Right forelimb (tissue), 1 donor: ENCODE results near the gene FGR.

Source experiments
- DNase-seq: peaks from one replicate; pipeline ENCODE4 v3.0.0-alpha.2; 2018

Gene FGR

GRCh38 chr1:27599605-27600497 lies 35.1 kb downstream of the FGR start:
- DNase-seq = no peak

GRCh38 chr1:27598902-27599528 lies 36.0 kb downstream of the FGR start:
- DNase-seq = peak; percentile 73

GRCh38 chr1:27598295-27598687 lies 36.7 kb downstream of the FGR start:
- DNase-seq = peak; percentile 74

- no peak for DNase-seq
Observed at GRCh38 chr1:27597516-27598294, 37.3 kb downstream of the FGR start.

DNA sequence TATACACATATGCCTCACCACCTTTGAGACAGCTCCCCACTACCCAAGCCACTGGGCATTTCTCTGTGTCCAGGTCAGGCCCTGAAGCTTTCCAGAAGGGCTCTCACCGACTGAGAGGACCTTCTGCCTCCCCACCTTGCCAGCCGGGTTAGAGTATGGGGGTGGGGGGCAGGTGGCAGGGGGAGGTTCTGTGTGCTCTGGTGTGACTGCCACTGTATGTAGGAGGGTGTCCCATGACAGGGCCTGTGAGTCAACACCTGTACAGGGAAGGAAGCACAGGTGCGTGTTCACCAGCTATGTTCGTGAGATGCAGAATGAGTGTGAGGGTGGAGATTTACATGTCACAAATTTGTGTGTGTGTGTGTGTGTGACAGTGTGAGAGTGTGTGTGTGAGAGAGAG lies 38.0 kb downstream of the FGR start:
- no peak for DNase-seq

DNA sequence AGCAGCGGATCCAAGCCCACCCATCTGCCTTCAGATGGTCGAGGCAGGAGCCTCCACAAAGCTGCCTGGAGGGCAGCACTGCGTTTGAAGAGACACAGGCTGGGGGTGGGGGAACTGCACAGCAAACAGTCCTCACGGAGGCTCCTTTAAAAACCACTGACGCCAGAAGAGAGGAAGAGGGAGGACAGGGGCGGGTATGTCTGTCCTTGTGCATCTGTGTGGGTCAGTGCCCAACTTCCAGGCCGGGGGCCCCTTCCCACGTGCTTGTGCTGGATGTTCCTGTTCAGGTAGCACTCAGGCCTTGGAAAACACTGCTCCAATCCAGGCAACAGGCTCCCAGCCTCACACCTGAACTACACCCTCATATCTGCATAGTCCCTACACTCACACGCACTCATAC lies 38.7 kb downstream of the FGR start:
- no peak for DNase-seq

GRCh38 chr1:27595597-27595996 lies 39.4 kb downstream of the FGR start:
- DNase-seq = no peak

- DNase-seq = no peak
Observed at GRCh38 chr1:27594564-27595510, 40.1 kb downstream of the FGR start.

DNA sequence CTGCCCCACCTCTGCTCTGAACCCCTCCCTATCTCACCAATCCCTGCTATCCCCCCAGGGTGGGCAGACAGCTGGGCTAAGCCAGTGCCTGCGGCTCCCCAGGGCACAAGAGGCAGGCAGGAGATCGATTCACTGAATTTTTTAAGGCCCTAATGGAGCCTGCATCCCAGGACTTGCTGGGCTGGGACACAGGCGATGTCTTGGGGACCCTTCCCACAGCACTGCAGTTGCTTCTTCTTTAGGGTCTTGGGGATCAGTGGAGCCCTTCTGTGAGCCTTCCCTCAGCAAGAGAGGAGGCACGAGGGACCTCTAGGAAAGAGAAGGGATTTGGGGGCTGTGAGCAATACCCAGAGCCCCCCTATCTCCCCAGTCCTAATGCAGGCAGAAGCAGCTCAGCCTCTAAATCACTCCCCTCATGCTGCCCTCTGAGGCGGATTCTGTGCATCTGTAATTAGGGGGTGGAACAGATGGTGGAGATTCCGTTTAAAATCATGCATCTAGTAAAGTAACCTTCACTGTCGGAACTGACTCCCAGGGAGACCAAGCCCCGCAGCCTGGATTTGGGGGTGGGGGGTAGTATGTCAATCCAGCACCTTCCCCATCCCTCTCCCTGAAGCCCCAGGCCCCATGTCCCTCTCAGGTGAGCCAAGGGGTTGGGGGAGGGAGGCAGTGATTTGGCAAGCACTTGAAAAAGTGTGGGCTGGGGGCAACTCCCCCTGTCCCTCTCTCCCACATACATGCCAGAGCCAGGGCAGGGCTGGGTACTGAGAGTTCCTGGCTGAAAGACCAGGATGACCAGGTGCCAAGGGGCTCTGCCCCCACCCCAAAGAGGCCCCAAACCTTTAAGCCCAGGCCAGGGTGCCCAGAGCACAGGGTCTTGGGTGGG lies 41.1 kb downstream of the FGR start:
- no peak for DNase-seq

DNA sequence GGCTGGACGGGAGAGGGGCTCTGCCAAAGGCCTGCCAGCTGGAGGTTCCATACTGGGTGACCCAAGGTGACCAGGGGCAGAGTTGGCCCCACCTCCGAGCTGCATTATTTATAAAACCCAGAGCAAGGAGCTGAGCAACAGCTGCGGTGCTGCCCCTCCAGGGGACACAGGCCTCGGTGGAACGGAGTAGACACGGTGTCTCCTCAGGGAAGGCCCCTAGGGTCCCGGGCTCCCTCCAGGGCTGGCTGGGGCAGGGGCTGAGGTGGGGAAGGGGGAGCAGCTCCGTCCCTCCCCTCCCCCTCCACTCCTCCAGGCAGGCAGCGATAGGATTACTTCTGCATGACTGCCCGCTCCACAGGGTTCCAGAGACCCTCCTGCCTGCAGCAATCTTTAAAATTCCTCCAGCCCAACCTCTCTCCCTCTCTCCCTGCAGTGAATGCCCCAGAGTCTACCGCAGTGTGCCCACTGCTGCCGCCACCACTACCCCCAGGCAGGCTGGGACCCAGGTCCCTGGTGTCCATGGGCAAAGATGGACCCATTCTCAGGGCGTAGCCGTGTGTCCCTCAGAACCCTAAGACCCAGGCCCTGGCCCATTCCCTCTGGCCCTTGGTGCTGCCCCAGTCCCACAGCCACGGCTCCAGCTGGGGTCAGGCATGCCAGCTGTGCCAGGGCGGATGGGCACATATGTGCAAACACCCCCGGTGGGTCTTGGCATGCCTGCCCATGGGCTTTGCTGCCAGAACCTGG lies 41.9 kb downstream of the FGR start:
- no peak for DNase-seq

GRCh38 chr1:27592232-27592930 lies 42.6 kb downstream of the FGR start:
- DNase-seq = no peak

DNA sequence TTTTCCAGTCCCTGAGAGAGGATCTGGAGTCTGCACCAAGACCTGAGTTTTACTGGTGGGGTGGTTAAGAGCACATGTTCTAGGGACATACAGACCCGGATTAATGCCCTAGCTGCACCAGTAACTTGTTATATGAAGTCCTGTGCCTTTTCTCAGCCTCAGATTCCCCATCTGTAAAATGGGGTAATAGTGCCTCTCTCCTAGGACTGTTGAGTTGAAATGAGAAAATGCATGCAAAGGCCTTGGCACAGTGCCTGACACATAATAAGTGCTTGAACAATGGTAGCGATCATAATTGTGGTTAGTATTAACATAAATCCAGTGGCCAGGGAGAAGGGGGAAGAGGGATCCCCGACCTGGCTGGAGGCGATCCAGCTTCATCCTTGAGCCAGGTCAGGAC lies 43.4 kb downstream of the FGR start:
- DNase-seq = no peak

- no peak for DNase-seq
Observed at GRCh38 chr1:27590917-27591508, 44.0 kb downstream of the FGR start.

- peak; percentile 59 for DNase-seq
Observed at GRCh38 chr1:27589841-27590426, 45.1 kb downstream of the FGR start.

DNA sequence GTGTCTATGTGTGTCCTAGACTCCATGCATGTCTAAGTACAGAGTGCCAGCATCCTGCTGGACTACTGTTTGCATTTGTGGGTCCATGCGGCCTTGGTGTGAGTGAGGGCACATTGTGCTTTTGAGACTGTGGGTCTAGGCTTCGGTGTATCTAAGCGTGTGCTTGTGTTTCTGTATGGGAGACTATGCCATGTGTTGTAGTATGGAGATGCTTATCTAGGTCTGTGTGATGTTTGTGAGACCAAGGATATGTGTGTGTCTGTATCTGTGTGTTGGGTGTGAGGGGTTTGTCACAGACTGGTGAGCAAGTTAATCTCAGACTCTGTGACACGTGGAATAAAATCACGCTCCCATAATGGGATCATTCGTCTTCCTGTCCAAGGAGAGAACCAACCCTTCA lies 45.5 kb downstream of the FGR start:
- peak; percentile 40 for DNase-seq

- DNase-seq = peak; percentile 41
Observed at GRCh38 chr1:27588256-27589232, 46.4 kb downstream of the FGR start.

- no peak for DNase-seq
Observed at GRCh38 chr1:27585684-27586083, 49.3 kb downstream of the FGR start.

DNA sequence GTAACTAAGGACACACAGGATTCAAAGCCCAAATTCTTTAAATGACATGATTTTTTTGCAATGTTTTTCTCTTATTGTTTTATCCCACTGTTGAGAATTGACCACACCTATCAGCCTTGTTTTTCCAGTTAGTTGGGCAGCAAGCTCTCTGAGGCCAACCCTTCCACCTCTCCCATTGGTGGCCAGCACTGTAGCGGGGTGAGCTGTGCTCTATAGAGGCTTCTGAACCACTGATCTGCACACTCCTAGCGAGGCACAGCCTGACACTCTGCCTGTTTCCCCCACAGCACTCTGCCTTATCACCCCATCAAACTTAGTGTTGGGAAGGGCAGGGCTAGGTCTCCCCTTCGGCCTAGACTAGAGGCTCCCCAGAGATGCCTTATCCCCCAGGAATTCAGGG lies 50.5 kb downstream of the FGR start:
- no peak for DNase-seq
